ENCODE data around the gene USH1C.

USH1C gene

DNA sequence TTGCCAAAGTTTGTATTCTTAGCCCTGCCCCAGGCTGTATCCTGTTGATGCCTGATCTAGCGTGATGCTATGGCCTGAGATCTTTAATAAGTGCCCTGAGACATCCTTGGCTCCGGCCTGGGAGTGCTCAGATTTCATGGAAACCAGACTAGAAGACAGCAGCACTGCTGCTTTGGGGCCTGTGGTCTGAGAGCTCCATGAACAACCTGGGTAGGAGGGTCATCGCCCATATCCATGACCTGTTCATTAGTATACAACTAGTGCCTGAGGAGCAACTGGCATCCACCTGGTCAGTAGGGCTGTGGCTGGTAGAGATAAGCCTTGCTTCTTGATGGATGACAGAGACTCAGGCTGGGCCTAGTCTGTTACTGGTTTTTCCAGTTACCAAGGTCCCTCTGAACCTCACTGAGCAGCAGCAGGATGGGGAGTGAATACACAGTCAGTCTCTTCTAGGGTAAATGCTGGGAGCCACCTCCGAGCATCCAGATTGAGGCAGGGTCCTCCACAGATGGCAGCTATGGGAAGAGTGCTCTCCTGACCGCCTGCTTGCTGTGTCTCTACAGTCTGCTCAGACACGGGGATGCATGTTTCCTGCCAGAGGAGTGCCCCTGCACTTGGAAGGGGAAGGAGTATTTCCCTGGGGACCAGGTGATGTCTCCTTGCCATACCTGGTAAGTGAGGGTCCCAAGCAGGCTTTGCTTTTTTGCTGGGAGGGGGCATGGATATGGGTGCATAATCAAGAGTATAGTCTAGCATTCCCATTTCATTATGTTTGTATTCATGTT, 41.9 kb upstream of the USH1C start:
- TF ChIP-seq, protein P1, sequence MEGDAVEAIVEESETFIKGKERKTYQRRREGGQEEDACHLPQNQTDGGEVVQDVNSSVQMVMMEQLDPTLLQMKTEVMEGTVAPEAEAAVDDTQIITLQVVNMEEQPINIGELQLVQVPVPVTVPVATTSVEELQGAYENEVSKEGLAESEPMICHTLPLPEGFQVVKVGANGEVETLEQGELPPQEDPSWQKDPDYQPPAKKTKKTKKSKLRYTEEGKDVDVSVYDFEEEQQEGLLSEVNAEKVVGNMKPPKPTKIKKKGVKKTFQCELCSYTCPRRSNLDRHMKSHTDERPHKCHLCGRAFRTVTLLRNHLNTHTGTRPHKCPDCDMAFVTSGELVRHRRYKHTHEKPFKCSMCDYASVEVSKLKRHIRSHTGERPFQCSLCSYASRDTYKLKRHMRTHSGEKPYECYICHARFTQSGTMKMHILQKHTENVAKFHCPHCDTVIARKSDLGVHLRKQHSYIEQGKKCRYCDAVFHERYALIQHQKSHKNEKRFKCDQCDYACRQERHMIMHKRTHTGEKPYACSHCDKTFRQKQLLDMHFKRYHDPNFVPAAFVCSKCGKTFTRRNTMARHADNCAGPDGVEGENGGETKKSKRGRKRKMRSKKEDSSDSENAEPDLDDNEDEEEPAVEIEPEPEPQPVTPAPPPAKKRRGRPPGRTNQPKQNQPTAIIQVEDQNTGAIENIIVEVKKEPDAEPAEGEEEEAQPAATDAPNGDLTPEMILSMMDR (IDR thresholded peaks at IDR 0.05; ENCODE audit: low read depth, low read length, missing control alignments), result no peak

GRCh38 chr11:17581732-17582053, 37.5 kb upstream of the USH1C start:
- H3K4me3 ChIP-seq (replicated peaks; ENCODE audit: low read depth, low read length), result no peak overlapping the region
- TF ChIP-seq, protein P1 (IDR thresholded peaks at IDR 0.05; ENCODE audit: low read depth, low read length, missing control alignments), result no peak

More for the DNA sequence above, 41.9 kb upstream of the USH1C start:
- no peak for DNase-seq (ENCODE audit: extremely low read depth, low read depth)
- H3K4me3 ChIP-seq (replicated peaks; ENCODE audit: low read depth, low read length), result no peak overlapping the region

GRCh38 chr11:17581036-17581731, 37.0 kb upstream of the USH1C start:
- no peak for DNase-seq (ENCODE audit: extremely low read depth, low read depth)
- H3K4me3 ChIP-seq (replicated peaks; ENCODE audit: low read depth, low read length), result no peak overlapping the region
- TF ChIP-seq, protein P1 (IDR thresholded peaks at IDR 0.05; ENCODE audit: low read depth, low read length, missing control alignments), result no peak

More at GRCh38 chr11:17581732-17582053, 37.5 kb upstream of the USH1C start:
- no peak for DNase-seq (ENCODE audit: extremely low read depth, low read depth)

GRCh38 chr11:17580271-17580670, 36.1 kb upstream of the USH1C start:
- no peak for DNase-seq (ENCODE audit: extremely low read depth, low read depth)
- TF ChIP-seq, protein P1 (IDR thresholded peaks at IDR 0.05; ENCODE audit: low read depth, low read length, missing control alignments), result no peak
- H3K4me3 ChIP-seq (replicated peaks; ENCODE audit: low read depth, low read length), result no peak overlapping the region

GRCh38 chr11:17579451-17579850, 35.2 kb upstream of the USH1C start:
- no peak overlapping the region for H3K4me3 ChIP-seq (replicated peaks; ENCODE audit: low read depth, low read length)
- no peak for DNase-seq (ENCODE audit: extremely low read depth, low read depth)
- TF ChIP-seq, protein P1 (IDR thresholded peaks at IDR 0.05; ENCODE audit: low read depth, low read length, missing control alignments), result no peak

- DNase-seq (ENCODE audit: extremely low read depth, low read depth), result no peak
- TF ChIP-seq, protein P1 (IDR thresholded peaks at IDR 0.05; ENCODE audit: low read depth, low read length, missing control alignments), result no peak
- H3K4me3 ChIP-seq (replicated peaks; ENCODE audit: low read depth, low read length), result no peak overlapping the region
Observed at GRCh38 chr11:17578958-17579357, 34.7 kb upstream of the USH1C start.
